ENCODE data around the gene NDUFB6.
"Not testable (repeated sequence)": the region's sequence is repeated elsewhere in the genome, so short reads cannot be mapped to it uniquely, and the experiment has no call there.

NDUFB6 gene

GRCh38 chr9:32572900-32573523 lies at the start of gene NDUFB6:
TSS of gene NDUFB6 (minus strand) at chr9:32573159. CDS start at chr9:32573060, 99 bp downstream.
- DNase-seq (ENCODE audit: extremely low spot score): peak; percentile 89
- CTCF ChIA-PET: interaction anchor here (1.4 to 2.3 kb wide), 2 partner anchors 194 kb away, joined by 11 to 17 read pairs; no protein-coding TSS in a partner anchor
- POLR2A ChIA-PET: interaction anchor here (1.0 to 2.2 kb wide), 4 partner anchors 22 to 194 kb away, joined by 3 to 13 read pairs (median 5); no protein-coding TSS in a partner anchor
- peak; percentile 68 for TF ChIP-seq L3MBTL2 (conservative IDR thresholded peaks at IDR 0.05)
- TF ChIP-seq CTBP1 (IDR thresholded peaks at IDR 0.05; ENCODE audit: borderline replicate concordance): no peak
- TF ChIP-seq ZNF384 (IDR thresholded peaks at IDR 0.05): no peak

GRCh38 chr9:32618261-32618660 lies 45.3 kb upstream of the NDUFB6 start:
- DNase-seq (ENCODE audit: extremely low spot score): no peak
- POLR2A ChIA-PET: no interaction called here
- CTCF ChIA-PET: no interaction called here
- TF ChIP-seq BHLHE40 (IDR thresholded peaks at IDR 0.05; ENCODE audit: borderline replicate concordance) (no peak), ZNF384 (IDR thresholded peaks at IDR 0.05) (no peak), NFRKB (IDR thresholded peaks at IDR 0.05) (no peak), CTBP1 (IDR thresholded peaks at IDR 0.05; ENCODE audit: borderline replicate concordance) (no peak), ELF4 (IDR thresholded peaks at IDR 0.05) (no peak), HDGF (IDR thresholded peaks at IDR 0.05; ENCODE audit: borderline replicate concordance) (no peak), SP1 (IDR thresholded peaks at IDR 0.05) (no peak), PKNOX1 (IDR thresholded peaks at IDR 0.05) (no peak), SUZ12 (IDR thresholded peaks at IDR 0.05) (no peak), TARDBP (IDR thresholded peaks at IDR 0.05) (no peak), L3MBTL2 (conservative IDR thresholded peaks at IDR 0.05) (no peak), FOXM1 (IDR thresholded peaks at IDR 0.05; ENCODE audit: borderline replicate concordance) (no peak), FOXK2 (IDR thresholded peaks at IDR 0.05) (no peak), FOXA1 (IDR thresholded peaks at IDR 0.05) (no peak), ARNT (IDR thresholded peaks at IDR 0.05) (no peak), LEF1 (IDR thresholded peaks at IDR 0.05; ENCODE audit: borderline replicate concordance) (no peak)

- no peak for DNase-seq (ENCODE audit: extremely low spot score)
- CTCF ChIA-PET: no interaction called here
- POLR2A ChIA-PET: no interaction called here
- no peak for TF ChIP-seq LEF1 (IDR thresholded peaks at IDR 0.05; ENCODE audit: borderline replicate concordance)
- TF ChIP-seq CTBP1 (IDR thresholded peaks at IDR 0.05; ENCODE audit: borderline replicate concordance): no peak
- no peak for TF ChIP-seq ARNT (IDR thresholded peaks at IDR 0.05)
- TF ChIP-seq ELF4 (IDR thresholded peaks at IDR 0.05): no peak
- TF ChIP-seq L3MBTL2 (conservative IDR thresholded peaks at IDR 0.05): no peak
- no peak for TF ChIP-seq BHLHE40 (IDR thresholded peaks at IDR 0.05; ENCODE audit: borderline replicate concordance)
- no peak for TF ChIP-seq PKNOX1 (IDR thresholded peaks at IDR 0.05)
Measured at GRCh38 chr9:32606811-32607210, 33.9 kb upstream of the NDUFB6 start.

- CTCF ChIA-PET: no interaction called here
- POLR2A ChIA-PET: no interaction called here
- TF ChIP-seq SP1 (IDR thresholded peaks at IDR 0.05): no peak
- no peak for DNase-seq (ENCODE audit: extremely low spot score)
Measured at GRCh38 chr9:32603914-32604852, 31.2 kb upstream of the NDUFB6 start.

- POLR2A ChIA-PET; CTCF ChIA-PET; DNase-seq (ENCODE audit: extremely low spot score): not testable (repeated sequence)
Measured at GRCh38 chr9:32599021-32599420, 26.1 kb upstream of the NDUFB6 start.

- DNase-seq (ENCODE audit: extremely low spot score): no peak
- no peak for TF ChIP-seq FOXA1 (IDR thresholded peaks at IDR 0.05)
- TF ChIP-seq TARDBP (IDR thresholded peaks at IDR 0.05): no peak
- TF ChIP-seq FOXK2 (IDR thresholded peaks at IDR 0.05): no peak
- no peak for TF ChIP-seq PKNOX1 (IDR thresholded peaks at IDR 0.05)
- TF ChIP-seq FOXM1 (IDR thresholded peaks at IDR 0.05; ENCODE audit: borderline replicate concordance): no peak
- no peak for TF ChIP-seq SUZ12 (IDR thresholded peaks at IDR 0.05)
- no peak for TF ChIP-seq CTBP1 (IDR thresholded peaks at IDR 0.05; ENCODE audit: borderline replicate concordance)
- TF ChIP-seq ELF4 (IDR thresholded peaks at IDR 0.05): no peak
- no peak for TF ChIP-seq BHLHE40 (IDR thresholded peaks at IDR 0.05; ENCODE audit: borderline replicate concordance)
- no peak for TF ChIP-seq ZNF384 (IDR thresholded peaks at IDR 0.05)
- no peak for TF ChIP-seq SP1 (IDR thresholded peaks at IDR 0.05)
- no peak for TF ChIP-seq LEF1 (IDR thresholded peaks at IDR 0.05; ENCODE audit: borderline replicate concordance)
- TF ChIP-seq ARNT (IDR thresholded peaks at IDR 0.05): no peak
- no peak for TF ChIP-seq NFRKB (IDR thresholded peaks at IDR 0.05)
- TF ChIP-seq HDGF (IDR thresholded peaks at IDR 0.05; ENCODE audit: borderline replicate concordance): no peak
- no peak for TF ChIP-seq L3MBTL2 (conservative IDR thresholded peaks at IDR 0.05)
- CTCF ChIA-PET: interaction anchor here (0.7 kb wide), 1 partner anchor 8 kb away, joined by 3 read pairs; no protein-coding TSS in a partner anchor
- POLR2A ChIA-PET: no interaction called here
Measured at GRCh38 chr9:32596936-32597335, 24.0 kb upstream of the NDUFB6 start.
